Lung (tissue), 12 donors: Measurements from ENCODE around the gene PRKCA. TPM values are rescaled to one million over a fixed set of nuclear protein-coding genes. Genes with fewer than 3 reads are reported as not detected.

ENCODE experiments used
- ATAC-seq: fragments of 200-7000 bp; cut with Tn5 transposase; one replicate; pipeline ENCODE4 v1.9.1; 2020; ENCODE audit warnings: moderate number of reproducible peaks; ENCODE audit not compliant: insufficient read depth, low FRiP score
- DNase-seq, 3 donors: peaks; one replicate each; pipeline ENCODE4 v3.0.0-alpha.2; 2013 to 2017
- H3K27ac ChIP-seq, 2 donors: one replicate each; pipeline ENCODE4 v1.5.1; 2013; ENCODE audit warnings: mild to moderate bottlenecking in 2 of 2, moderate library complexity in 2 of 2, control low read depth in 1 of 2, inconsistent platforms in 1 of 2, low read depth in 1 of 2, low read length in 1 of 2
- H3K27me3 ChIP-seq, 3 donors: one replicate each; pipeline ENCODE4 v1.5.1; 2013; ENCODE audit warnings: low read length in 2 of 3; ENCODE audit not compliant: control insufficient read depth in 3 of 3, insufficient read depth in 3 of 3
- H3K36me3 ChIP-seq, 4 donors: one replicate each; pipeline ENCODE4 v1.5.1; 2013; ENCODE audit warnings: low read length in 4 of 4, mild to moderate bottlenecking in 1 of 4, moderate library complexity in 1 of 4; ENCODE audit not compliant: control insufficient read depth in 4 of 4, insufficient read depth in 4 of 4
- H3K4me1 ChIP-seq, 5 donors: one replicate each; pipeline ENCODE4 v1.5.1; 2013; ENCODE audit warnings: low read length in 5 of 5, mild to moderate bottlenecking in 2 of 5, moderate library complexity in 1 of 5; ENCODE audit not compliant: control insufficient read depth in 5 of 5, insufficient read depth in 5 of 5
- H3K4me3 ChIP-seq: one replicate; pipeline ENCODE4 v1.5.1; 2013; ENCODE audit warnings: mild to moderate bottlenecking, control low read depth, moderate library complexity
- H3K9ac ChIP-seq, 2 donors: one replicate each; pipeline ENCODE4 v1.5.1; 2013; ENCODE audit warnings: low read length in 2 of 2, control low read depth in 1 of 2; ENCODE audit not compliant: insufficient read depth in 1 of 2
- H3K9me3 ChIP-seq, 4 donors: one replicate each; pipeline ENCODE4 v1.5.1; 2013; ENCODE audit warnings: low read length in 3 of 4, mild to moderate bottlenecking in 1 of 4, moderate library complexity in 1 of 4; ENCODE audit not compliant: control insufficient read depth in 4 of 4, insufficient read depth in 3 of 4
- WGBS, 2 donors: extraction: QIAGEN DNeasy Blood & Tissue Kit; methylation state at CpG; one replicate each; pipeline ENCODE4 v1.1.7; 2013; 5-methylcytosine and 5-hydroxymethylcytosine counted together
- polyA plus RNA-seq, 2 donors: library from polyadenylated mRNA; stranded (reverse); fragments of 200-250 nt; gene quantifications; one replicate each; pipeline ENCODE4 v1.2.1, GENCODE V29; 2013
- total RNA-seq, 2 donors: library from RNA; depleted of rRNA in 1 of 2; stranded (reverse); fragments of >200 nt in 1 of 2; gene quantifications; one replicate each; pipeline ENCODE4 v1.2.1, GENCODE V29; 2014 to 2021
- TF ChIP-seq, protein P1 (sequence below): IDR thresholded peaks from 2 replicates; pipeline ENCODE4 v1.5.1; 2012; ENCODE audit warnings: mild to moderate bottlenecking; ENCODE audit errors: control extremely low read depth, extremely low read depth
- donor health status: control.
- donor health status: control.
- donor health status: Bipolar disorder and iron deficiency.
- donor health status: healthy.
- donor health status: DM: yes; HTN: yes; CAD: no.

Gene PRKCA
- total and polyA plus RNA-seq, 4 donors = 3.4 to 34.8 (median 13.8) TPM

DNA sequence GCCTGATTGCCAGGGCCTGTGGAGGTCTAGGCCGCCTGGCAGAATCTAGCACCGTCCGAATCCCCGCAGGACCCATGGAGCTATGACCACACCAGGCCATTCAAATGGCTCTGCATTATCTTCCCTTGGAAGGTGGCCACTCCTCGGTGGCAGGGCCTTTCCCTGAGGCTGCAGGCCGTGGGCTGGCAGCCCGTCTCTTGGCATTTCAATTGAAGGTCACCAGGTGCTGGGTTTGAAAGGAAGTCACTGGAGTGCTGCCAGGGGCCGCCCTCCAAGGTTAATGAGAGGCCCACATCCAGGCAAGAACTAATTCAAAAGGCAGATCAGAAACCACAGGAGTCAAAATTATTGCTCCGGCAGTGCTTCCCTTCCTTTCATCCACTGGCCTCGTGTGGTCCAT is 504.8 kb downstream of the PRKCA start:
- TF ChIP-seq, protein P1, sequence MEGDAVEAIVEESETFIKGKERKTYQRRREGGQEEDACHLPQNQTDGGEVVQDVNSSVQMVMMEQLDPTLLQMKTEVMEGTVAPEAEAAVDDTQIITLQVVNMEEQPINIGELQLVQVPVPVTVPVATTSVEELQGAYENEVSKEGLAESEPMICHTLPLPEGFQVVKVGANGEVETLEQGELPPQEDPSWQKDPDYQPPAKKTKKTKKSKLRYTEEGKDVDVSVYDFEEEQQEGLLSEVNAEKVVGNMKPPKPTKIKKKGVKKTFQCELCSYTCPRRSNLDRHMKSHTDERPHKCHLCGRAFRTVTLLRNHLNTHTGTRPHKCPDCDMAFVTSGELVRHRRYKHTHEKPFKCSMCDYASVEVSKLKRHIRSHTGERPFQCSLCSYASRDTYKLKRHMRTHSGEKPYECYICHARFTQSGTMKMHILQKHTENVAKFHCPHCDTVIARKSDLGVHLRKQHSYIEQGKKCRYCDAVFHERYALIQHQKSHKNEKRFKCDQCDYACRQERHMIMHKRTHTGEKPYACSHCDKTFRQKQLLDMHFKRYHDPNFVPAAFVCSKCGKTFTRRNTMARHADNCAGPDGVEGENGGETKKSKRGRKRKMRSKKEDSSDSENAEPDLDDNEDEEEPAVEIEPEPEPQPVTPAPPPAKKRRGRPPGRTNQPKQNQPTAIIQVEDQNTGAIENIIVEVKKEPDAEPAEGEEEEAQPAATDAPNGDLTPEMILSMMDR = no peak
- Histone ChIP-seq H3K27me3 (no peaks in the 10 kb centered on the region), H3K4me3 (no peak overlapping the region), H3K36me3 (no peaks in the 10 kb centered on the region), H3K9me3 (peaks cover 0 to 2% (median 0%) of the 10 kb centered on the region in 4 donors), H3K9ac (no peak overlapping the region), H3K4me1 (no peaks in the 10 kb centered on the region), H3K27ac (no peak overlapping the region)
- ATAC-seq (no peak), DNase-seq (no peak)
- 72 to 73% methylated on average over 10 of the region's 10 CpGs for WGBS, 2 donors

DNA sequence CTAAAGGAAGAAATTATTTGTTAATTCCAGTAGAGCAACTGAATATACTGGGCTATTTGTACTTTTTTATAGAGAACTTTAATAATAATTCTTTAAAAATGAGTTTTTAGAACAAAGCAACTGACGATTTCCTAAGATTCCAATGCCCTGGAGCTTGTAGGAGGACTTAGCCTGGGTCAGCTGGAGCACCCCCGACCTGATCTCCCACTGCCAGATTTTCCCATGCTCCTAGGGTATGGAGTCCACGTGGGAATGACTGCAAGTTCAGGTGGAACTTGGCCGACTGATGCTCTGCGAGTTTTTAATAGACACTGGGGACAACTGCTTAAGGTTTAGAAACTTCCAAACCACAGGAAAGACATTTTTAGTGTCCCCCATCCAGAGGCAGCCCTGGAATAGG is 507.0 kb downstream of the PRKCA start:
- 91 to 92% methylated on average over 5 of the region's 5 CpGs for WGBS, 2 donors
- H3K36me3 ChIP-seq = no peaks in the 10 kb centered on the region
- ATAC-seq (no peak), DNase-seq (no peak)
- H3K4me3 ChIP-seq = no peak overlapping the region
- H3K27me3 ChIP-seq = peaks cover 0 to 3% (median 0%) of the 10 kb centered on the region in 3 donors
- TF ChIP-seq, protein P1 = no peak
- no peak overlapping the region for H3K9ac ChIP-seq
- H3K27ac ChIP-seq = no peak overlapping the region
- H3K4me1 ChIP-seq = no peaks in the 10 kb centered on the region
- no peaks in the 10 kb centered on the region for H3K9me3 ChIP-seq

DNA sequence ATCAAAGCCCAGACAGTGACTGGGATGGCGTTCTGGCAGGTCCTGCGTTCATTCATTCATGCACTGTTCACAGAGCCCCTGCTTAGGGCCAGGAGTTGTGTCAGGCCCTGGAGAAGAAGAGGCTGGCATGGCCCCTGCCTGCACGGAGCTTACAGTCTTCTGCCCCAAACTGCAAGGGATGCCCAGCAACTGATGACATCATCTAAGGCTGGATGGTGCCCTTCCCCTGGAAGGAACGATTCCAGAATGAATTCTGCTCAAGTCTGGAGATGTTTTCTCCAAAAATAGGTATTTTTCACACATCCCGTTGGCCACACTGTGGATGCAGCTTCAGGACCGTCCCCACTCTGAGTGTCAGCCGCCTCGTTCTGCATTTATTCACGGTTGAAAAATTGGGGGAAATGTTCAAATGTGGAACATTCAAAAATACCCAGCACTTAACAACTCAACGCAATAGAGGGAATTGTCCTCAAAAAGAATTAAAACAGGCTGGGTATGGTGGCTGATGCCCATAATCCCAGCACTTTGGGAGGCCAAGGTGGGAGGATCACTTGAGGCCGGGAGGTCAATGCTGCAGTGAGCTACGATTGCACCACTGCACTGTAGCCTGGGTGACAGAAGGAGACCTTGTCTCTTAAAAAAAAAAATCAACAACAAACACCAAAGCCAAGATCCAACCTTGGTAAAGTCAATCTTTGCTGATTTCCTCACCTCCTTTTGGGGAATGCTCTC is 508.7 kb downstream of the PRKCA start:
- no peak overlapping the region for H3K4me3 ChIP-seq
- WGBS, 2 donors = 92 to 93% methylated on average over 12 of the region's 12 CpGs
- no peak for DNase-seq
- H3K4me1 ChIP-seq = no peaks in the 10 kb centered on the region
- H3K36me3 ChIP-seq = no peaks in the 10 kb centered on the region
- H3K9ac ChIP-seq = no peak overlapping the region
- H3K9me3 ChIP-seq = no peaks in the 10 kb centered on the region
- TF ChIP-seq, protein P1 = no peak
- no peak overlapping the region for H3K27ac ChIP-seq
- H3K27me3 ChIP-seq = peaks cover 0 to 3% (median 0%) of the 10 kb centered on the region in 3 donors
- no peak for ATAC-seq

DNA sequence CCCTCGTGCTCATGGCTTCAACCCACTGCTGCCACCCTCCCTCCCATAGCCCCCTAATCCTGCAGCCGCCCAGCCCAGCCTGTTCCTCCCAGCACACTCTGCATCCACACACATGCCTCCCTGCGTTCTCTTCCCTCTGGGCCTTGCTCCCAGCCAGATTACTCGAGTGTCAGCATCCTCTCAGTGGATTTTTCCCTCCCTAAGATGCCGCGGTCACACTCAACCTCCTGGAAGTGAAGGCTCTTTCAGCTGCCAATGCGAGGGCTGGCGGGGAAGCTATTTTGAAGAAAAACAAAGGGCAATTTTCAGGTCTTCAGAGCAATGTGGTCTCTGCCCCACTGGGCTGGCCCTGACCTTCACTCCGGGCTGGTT is 509.3 kb downstream of the PRKCA start:
- no peak overlapping the region for H3K9ac ChIP-seq
- no peak overlapping the region for H3K4me3 ChIP-seq
- TF ChIP-seq, protein P1 = no peak
- DNase-seq (no peak), ATAC-seq (no peak)
- no peaks in the 10 kb centered on the region for H3K36me3 ChIP-seq
- WGBS, 2 donors = 77 to 89% methylated on average over 9 of the region's 9 CpGs
- H3K9me3 ChIP-seq = no peaks in the 10 kb centered on the region
- peaks cover 0 to 3% (median 0%) of the 10 kb centered on the region in 3 donors for H3K27me3 ChIP-seq
- H3K4me1 ChIP-seq = no peaks in the 10 kb centered on the region
- no peak overlapping the region for H3K27ac ChIP-seq
